H9 (cell line): ENCODE data around the gene MAP7. TPM values are rescaled to one million over a fixed set of nuclear protein-coding genes. Genes with fewer than 3 reads are reported as not detected.

Source experiments
- DNase-seq: peaks from one replicate; pipeline ENCODE4 v3.0.0-alpha.2; 2017
- H2AFZ ChIP-seq: one replicate; pipeline ENCODE4 v1.6.1; 2013; ENCODE audit warnings: mild to moderate bottlenecking, low read length, control low read depth, moderate library complexity
- H2AK5ac ChIP-seq: 2 replicates; pipeline ENCODE4 v1.6.1; 2013; ENCODE audit warnings: low read length, control low read depth, mixed read lengths; ENCODE audit not compliant: insufficient read length
- H2BK120ac ChIP-seq: one replicate; pipeline ENCODE4 v1.6.1; 2013; ENCODE audit warnings: low read depth, mild to moderate bottlenecking, low read length, control low read depth, inconsistent platforms; ENCODE audit not compliant: poor library complexity, severe bottlenecking
- H2BK12ac ChIP-seq: 2 replicates; pipeline ENCODE4 v1.6.1; 2013; ENCODE audit warnings: low read length, control low read depth, mixed read lengths, low read depth; ENCODE audit not compliant: insufficient read length
- H2BK15ac ChIP-seq: 2 replicates; pipeline ENCODE4 v1.6.1; 2013; ENCODE audit warnings: low read depth, low read length, control low read depth
- H2BK20ac ChIP-seq: one replicate; pipeline ENCODE4 v1.6.1; 2013; ENCODE audit warnings: low read depth, mild to moderate bottlenecking, low read length, control low read depth, inconsistent platforms; ENCODE audit not compliant: poor library complexity, severe bottlenecking
- H2BK5ac ChIP-seq: 2 replicates; pipeline ENCODE4 v1.6.1; 2013; ENCODE audit warnings: low read length, control low read depth, mixed read lengths; ENCODE audit not compliant: insufficient read length
- H3K14ac ChIP-seq: 2 replicates; pipeline ENCODE4 v1.6.1; 2013; ENCODE audit warnings: low read length, control low read depth; ENCODE audit not compliant: insufficient read depth
- H3K18ac ChIP-seq: 2 replicates; pipeline ENCODE4 v1.6.1; 2013; ENCODE audit warnings: low read depth, mild to moderate bottlenecking, mixed read lengths, low read length, control low read depth; ENCODE audit not compliant: insufficient read length
- H3K23ac ChIP-seq: 2 replicates; pipeline ENCODE4 v1.6.1; 2013; ENCODE audit warnings: low read length, control low read depth, mixed read lengths, low read depth; ENCODE audit not compliant: insufficient read length
- H3K23me2 ChIP-seq: 2 replicates; pipeline ENCODE4 v1.6.1; 2013; ENCODE audit warnings: low read depth, mild to moderate bottlenecking, mixed read lengths, low read length, control low read depth; ENCODE audit not compliant: insufficient read length, poor library complexity, severe bottlenecking
- H3K27ac ChIP-seq: 2 replicates; pipeline ENCODE4 v1.5.1; 2013; ENCODE audit warnings: low read length, control low read depth, mixed read lengths, low read depth; ENCODE audit not compliant: insufficient read length
- H3K27me3 ChIP-seq: 2 replicates; pipeline ENCODE4 v1.6.1; 2013; ENCODE audit warnings: low read length, control low read depth, inconsistent platforms; ENCODE audit not compliant: insufficient read depth
- H3K4ac ChIP-seq: 2 replicates; pipeline ENCODE4 v1.6.1; 2013; ENCODE audit warnings: low read depth, mild to moderate bottlenecking, control low read depth, inconsistent platforms, low read length, moderate library complexity
- H3K4me1 ChIP-seq: 2 replicates; pipeline ENCODE4 v1.6.1; 2013; ENCODE audit warnings: low read length, control low read depth, inconsistent platforms; ENCODE audit not compliant: insufficient read depth
- H3K4me2 ChIP-seq: 2 replicates; pipeline ENCODE4 v1.6.1; 2013; ENCODE audit warnings: low read length, control low read depth, mixed read lengths; ENCODE audit not compliant: insufficient read length, insufficient read depth
- H3K56ac ChIP-seq: 2 replicates; pipeline ENCODE4 v1.6.1; 2013; ENCODE audit warnings: low read depth, mild to moderate bottlenecking, mixed read lengths, low read length, control low read depth; ENCODE audit not compliant: insufficient read length
- H3K79me1 ChIP-seq: 2 replicates; pipeline ENCODE4 v1.6.1; 2013; ENCODE audit warnings: low read depth, mild to moderate bottlenecking, moderate library complexity, low read length, control low read depth, inconsistent platforms; ENCODE audit not compliant: insufficient read depth, poor library complexity, severe bottlenecking
- H3K79me2 ChIP-seq: 2 replicates; pipeline ENCODE4 v1.6.1; 2013; ENCODE audit warnings: low read length, control low read depth, inconsistent platforms; ENCODE audit not compliant: insufficient read depth
- H3K9ac ChIP-seq: 2 replicates; pipeline ENCODE4 v1.6.1; 2013; ENCODE audit warnings: low read length, control low read depth, mixed read lengths; ENCODE audit not compliant: insufficient read length; ENCODE audit errors: extremely low read depth
- H3K9me3 ChIP-seq: one replicate; pipeline ENCODE4 v1.6.1; 2013; ENCODE audit warnings: low read depth, low read length, inconsistent platforms; ENCODE audit not compliant: control insufficient read depth
- H3T11ph ChIP-seq: one replicate; pipeline ENCODE4 v1.6.1; 2013; ENCODE audit warnings: mild to moderate bottlenecking, low read length, control low read depth, inconsistent platforms
- H4K20me1 ChIP-seq: one replicate; pipeline ENCODE4 v1.6.1; 2013; ENCODE audit not compliant: control insufficient read depth, insufficient read length, insufficient read depth
- H4K5ac ChIP-seq: 2 replicates; pipeline ENCODE4 v1.6.1; 2013; ENCODE audit warnings: low read depth, mild to moderate bottlenecking, mixed read lengths, low read length, control low read depth; ENCODE audit not compliant: insufficient read length
- H4K8ac ChIP-seq: replicated peaks from 2 replicates; pipeline ENCODE4 v1.6.1; 2013; ENCODE audit warnings: low read length, control low read depth, mixed read lengths, low read depth; ENCODE audit not compliant: insufficient read length
- H4K91ac ChIP-seq: 2 replicates; pipeline ENCODE4 v1.6.1; 2013; ENCODE audit warnings: low read depth, mild to moderate bottlenecking, moderate library complexity, mixed read lengths, low read length, control low read depth; ENCODE audit not compliant: insufficient read length
- H3K27ac Mint-ChIP-seq, 3 experiments: 2 replicates in 2 of 3; 3 replicates in 1 of 3; pipeline ENCODE4 v1.8.0; 2020 to 2021; ENCODE audit warnings: mixed read lengths in 3 of 3, mild to moderate bottlenecking in 1 of 3, moderate library complexity in 1 of 3
- H3K27me3 Mint-ChIP-seq: 2 replicates; pipeline ENCODE4 v1.8.0; 2021; ENCODE audit warnings: low read depth, mild to moderate bottlenecking, moderate library complexity, mixed read lengths
- H3K36me3 Mint-ChIP-seq, 3 experiments: 2 replicates in 2 of 3; 3 replicates in 1 of 3; pipeline ENCODE4 v1.8.0; 2020 to 2021; ENCODE audit warnings: low read depth in 3 of 3, mixed read lengths in 3 of 3; ENCODE audit not compliant: insufficient read depth in 1 of 3
- H3K4me1 Mint-ChIP-seq, 2 experiments: 2 replicates each; pipeline ENCODE4 v1.8.0; 2020; ENCODE audit warnings: mixed read lengths in 2 of 2
- H3K4me3 Mint-ChIP-seq, 2 experiments: 2 replicates in 1 of 2; 3 replicates in 1 of 2; pipeline ENCODE4 v1.8.0; 2020 to 2021; ENCODE audit warnings: mild to moderate bottlenecking in 2 of 2, mixed read lengths in 2 of 2, moderate library complexity in 1 of 2
- H3K9me3 Mint-ChIP-seq, 2 experiments: 2 replicates in 1 of 2; 3 replicates in 1 of 2; pipeline ENCODE4 v1.8.0; 2020; ENCODE audit warnings: mild to moderate bottlenecking in 2 of 2, mixed read lengths in 2 of 2, moderate library complexity in 1 of 2
- WGBS: extraction: QIAGEN DNeasy Blood & Tissue Kit; methylation state at CpG from one replicate; pipeline ENCODE4 v1.1.7; 2013; ENCODE audit warnings: missing lambda C conversion rate, low lambda C conversion rate, mixed read lengths; ENCODE audit not compliant: insufficient read length; ENCODE audit errors: extremely low coverage; 5-methylcytosine and 5-hydroxymethylcytosine counted together
- total RNA-seq: library from RNA; stranded (reverse); gene quantifications from 2 replicates; pipeline ENCODE4 v1.2.1, GENCODE V29; 2021
- TF ChIP-seq, protein P1 (sequence below): fragments of 200-600 bp; sonication (generic); conservative IDR thresholded peaks from 3 replicates; pipeline ENCODE4 v1.8.0; 2021; ENCODE audit warnings: antibody characterized with exemption, mild to moderate bottlenecking

Gene MAP7
- total RNA-seq, 1 experiment from 2014 or later = 51.1 TPM

DNA sequence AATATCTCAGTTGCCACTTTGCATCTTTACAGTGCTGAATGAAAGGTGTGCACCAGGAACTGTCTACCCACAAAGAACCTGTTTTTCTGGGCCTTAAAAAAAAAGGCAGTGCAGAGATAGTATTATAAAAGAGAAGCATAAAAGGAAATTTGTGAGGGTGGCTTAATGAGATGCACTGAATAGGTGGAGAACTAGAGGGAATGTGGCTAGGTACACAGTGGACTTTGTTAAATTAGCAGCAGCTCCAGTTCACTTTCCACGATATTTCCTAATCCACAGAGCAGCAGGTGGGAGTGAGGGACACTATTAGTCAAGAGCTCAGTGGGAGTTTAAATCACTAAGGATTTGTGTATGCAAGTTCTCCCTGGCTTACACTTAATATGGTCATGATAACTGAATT lies 38.8 kb downstream of the MAP7 start:
- H3K79me1 ChIP-seq = peaks cover 6% of the 10 kb centered on the region
- H3K27ac ChIP-seq = no peak overlapping the region
- no peak overlapping the region for H3T11ph ChIP-seq
- no peak for DNase-seq
- no peak overlapping the region for H3K9ac ChIP-seq
- H3K4me1 Mint-ChIP-seq = peaks cover 16 to 26% of the 10 kb centered on the region in 2 experiments
- H4K5ac ChIP-seq = no peak overlapping the region
- H4K8ac ChIP-seq = no peak overlapping the region
- peaks cover 5% of the 10 kb centered on the region for H3K4me1 ChIP-seq
- TF ChIP-seq, protein P1, sequence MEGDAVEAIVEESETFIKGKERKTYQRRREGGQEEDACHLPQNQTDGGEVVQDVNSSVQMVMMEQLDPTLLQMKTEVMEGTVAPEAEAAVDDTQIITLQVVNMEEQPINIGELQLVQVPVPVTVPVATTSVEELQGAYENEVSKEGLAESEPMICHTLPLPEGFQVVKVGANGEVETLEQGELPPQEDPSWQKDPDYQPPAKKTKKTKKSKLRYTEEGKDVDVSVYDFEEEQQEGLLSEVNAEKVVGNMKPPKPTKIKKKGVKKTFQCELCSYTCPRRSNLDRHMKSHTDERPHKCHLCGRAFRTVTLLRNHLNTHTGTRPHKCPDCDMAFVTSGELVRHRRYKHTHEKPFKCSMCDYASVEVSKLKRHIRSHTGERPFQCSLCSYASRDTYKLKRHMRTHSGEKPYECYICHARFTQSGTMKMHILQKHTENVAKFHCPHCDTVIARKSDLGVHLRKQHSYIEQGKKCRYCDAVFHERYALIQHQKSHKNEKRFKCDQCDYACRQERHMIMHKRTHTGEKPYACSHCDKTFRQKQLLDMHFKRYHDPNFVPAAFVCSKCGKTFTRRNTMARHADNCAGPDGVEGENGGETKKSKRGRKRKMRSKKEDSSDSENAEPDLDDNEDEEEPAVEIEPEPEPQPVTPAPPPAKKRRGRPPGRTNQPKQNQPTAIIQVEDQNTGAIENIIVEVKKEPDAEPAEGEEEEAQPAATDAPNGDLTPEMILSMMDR = no peak
- H3K27ac Mint-ChIP-seq = peak overlapping the region in 2 of 3 experiments; percentile 16 to 69; a peak in 2 of 7 replicates
- H3K36me3 Mint-ChIP-seq = peaks cover 23 to 40% (median 24%) of the 10 kb centered on the region in 3 experiments; a peak in 6 of 7 replicates
- H2BK5ac ChIP-seq = no peak overlapping the region
- no peak overlapping the region for H2AFZ ChIP-seq
- no peak overlapping the region for H2BK15ac ChIP-seq
- no peak overlapping the region for H2BK12ac ChIP-seq
- no peak overlapping the region for H3K56ac ChIP-seq
- no peak overlapping the region for H2AK5ac ChIP-seq
- WGBS = no CpG with 5 or more reads among the region's 1 CpG
- no peak overlapping the region for H3K4me3 Mint-ChIP-seq
- no peaks in the 10 kb centered on the region for H3K9me3 ChIP-seq
- H4K20me1 ChIP-seq = no peaks in the 10 kb centered on the region
- no peak overlapping the region for H3K23ac ChIP-seq
- H2BK120ac ChIP-seq = no peak overlapping the region
- no peaks in the 10 kb centered on the region for H3K27me3 Mint-ChIP-seq
- H3K4me2 ChIP-seq = no peak overlapping the region
- no peaks in the 10 kb centered on the region for H3K27me3 ChIP-seq
- no peak overlapping the region for H3K18ac ChIP-seq
- no peak overlapping the region for H2BK20ac ChIP-seq
- no peak overlapping the region for H4K91ac ChIP-seq
- H3K9me3 Mint-ChIP-seq = no peaks in the 10 kb centered on the region; a peak in 1 of 5 replicates
- H3K4ac ChIP-seq = no peak overlapping the region
- H3K14ac ChIP-seq = no peak overlapping the region
- peaks cover 6% of the 10 kb centered on the region; the same call in 1 of the 2 replicates for H3K79me2 ChIP-seq
- no peaks in the 10 kb centered on the region for H3K23me2 ChIP-seq
